Astrocyte (in vitro differentiated cells and primary cell): Measurements from ENCODE around the gene MMP14. TPM values are rescaled to one million over a fixed set of nuclear protein-coding genes. Genes with fewer than 3 reads are reported as not detected.

ENCODE experiments used
- DNase-seq: peaks from one replicate; pipeline ENCODE4 v3.0.0-alpha.2; 2010; ENCODE audit warnings: low read depth
- FAIRE-seq: peaks from 2 replicates; lab custom pipeline; 2011; peaks lifted over from hg19 to GRCh38; lab: Jason Lieb, UNC
- H2AFZ ChIP-seq: 2 replicates; pipeline ENCODE4 v1.6.0; 2012; ENCODE audit warnings: low read depth, low read length, inconsistent platforms
- H3K27ac ChIP-seq: 2 replicates; pipeline ENCODE4 v1.5.1; 2011; ENCODE audit warnings: low read depth, low read length, inconsistent platforms
- H3K27me3 ChIP-seq: 2 replicates; pipeline ENCODE4 v1.6.0; 2011; ENCODE audit warnings: low read length, inconsistent platforms; ENCODE audit not compliant: insufficient read depth
- H3K36me3 ChIP-seq: 2 replicates; pipeline ENCODE4 v1.5.1; 2011; ENCODE audit warnings: low read length, inconsistent platforms; ENCODE audit not compliant: insufficient read depth
- H3K4me1 ChIP-seq: 2 replicates; pipeline ENCODE4 v1.5.1; 2011; ENCODE audit warnings: low read length, inconsistent platforms; ENCODE audit not compliant: insufficient read depth
- H3K4me2 ChIP-seq: 2 replicates; pipeline ENCODE4 v1.6.0; 2012; ENCODE audit warnings: low read length, inconsistent platforms
- H3K4me3 ChIP-seq: 2 replicates; pipeline ENCODE4 v1.5.1; 2011; ENCODE audit warnings: low read depth, mild to moderate bottlenecking, low read length, inconsistent platforms; ENCODE audit not compliant: insufficient read depth
- H3K79me2 ChIP-seq: 2 replicates; pipeline ENCODE4 v1.6.0; 2012; ENCODE audit warnings: mild to moderate bottlenecking, low read length, inconsistent platforms; ENCODE audit not compliant: insufficient read depth
- H3K9ac ChIP-seq: 2 replicates; pipeline ENCODE4 v1.6.0; 2012; ENCODE audit warnings: mild to moderate bottlenecking, low read length, inconsistent platforms
- H3K9me3 ChIP-seq: 2 replicates; pipeline ENCODE4 v1.5.1; 2012; ENCODE audit warnings: low read depth, mild to moderate bottlenecking, low read length, inconsistent platforms; ENCODE audit not compliant: insufficient read depth
- H4K20me1 ChIP-seq: 2 replicates; pipeline ENCODE4 v1.6.0; 2012; ENCODE audit warnings: low read length, inconsistent platforms; ENCODE audit not compliant: insufficient read depth
- H3K27ac Mint-ChIP-seq: one replicate; pipeline ENCODE4 v1.8.0; 2021; ENCODE audit warnings: mild to moderate bottlenecking, mixed read lengths; ENCODE audit not compliant: unreplicated experiment
- H3K27me3 Mint-ChIP-seq: one replicate; pipeline ENCODE4 v1.8.0; 2021; ENCODE audit warnings: low read depth, mixed read lengths; ENCODE audit not compliant: unreplicated experiment
- H3K36me3 Mint-ChIP-seq: one replicate; pipeline ENCODE4 v1.8.0; 2021; ENCODE audit warnings: low read depth, mixed read lengths; ENCODE audit not compliant: unreplicated experiment
- H3K4me1 Mint-ChIP-seq: one replicate; pipeline ENCODE4 v1.8.0; 2021; ENCODE audit warnings: low read depth, mixed read lengths; ENCODE audit not compliant: unreplicated experiment
- H3K4me3 Mint-ChIP-seq: one replicate; pipeline ENCODE4 v1.8.0; 2021; ENCODE audit warnings: mild to moderate bottlenecking, moderate library complexity, mixed read lengths; ENCODE audit not compliant: unreplicated experiment
- H3K9me3 Mint-ChIP-seq: one replicate; pipeline ENCODE4 v1.8.0; 2021; ENCODE audit warnings: mild to moderate bottlenecking, mixed read lengths; ENCODE audit not compliant: unreplicated experiment
- EZH2 ChIP-seq: IDR thresholded peaks from 2 replicates; pipeline ENCODE4 v1.6.1; 2012; ENCODE audit warnings: mild to moderate bottlenecking, low read length, inconsistent platforms; ENCODE audit not compliant: insufficient read depth
- total RNA-seq: library from RNA; stranded (reverse); gene quantifications from 2 replicates; pipeline ENCODE4 v1.2.1, GENCODE V29; 2021
- TF ChIP-seq, protein P1 (sequence below): IDR thresholded peaks from 2 replicates; pipeline ENCODE4 v1.5.1; 2011; ENCODE audit warnings: low read depth, mild to moderate bottlenecking, inconsistent platforms, low read length, moderate library complexity; ENCODE audit not compliant: insufficient read depth

Gene MMP14
- total RNA-seq, 1 donor from 2014 or later: 911 TPM

DNA sequence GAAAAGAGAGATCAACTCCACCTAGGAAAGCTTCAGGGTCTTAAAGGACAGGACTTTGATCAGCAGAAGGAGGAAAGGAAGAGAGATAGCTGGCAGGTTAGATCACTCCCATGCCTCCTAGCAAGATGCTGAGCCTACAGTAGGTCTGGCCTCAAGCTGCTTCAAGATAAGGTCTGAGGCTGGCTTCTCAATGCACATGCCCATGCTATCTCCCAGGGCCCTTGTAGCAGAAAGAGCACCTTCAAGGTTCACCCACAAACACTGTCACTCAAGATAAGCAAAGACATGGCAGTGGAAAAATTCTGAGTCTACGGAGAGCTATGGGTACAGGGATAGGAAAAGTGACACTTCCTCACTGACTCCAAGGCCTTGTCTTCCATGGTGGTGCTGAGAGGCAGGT lies 61.0 kb downstream of the MMP14 start:
- H3K4me3 Mint-ChIP-seq: peak overlapping the region; percentile 27
- Histone ChIP-seq H4K20me1 (no peaks in the 10 kb centered on the region), H3K4me2 (no peak overlapping the region), H3K9ac (no peak overlapping the region), H3K4me1 (peaks cover 15% of the 10 kb centered on the region), H3K9me3 (no peaks in the 10 kb centered on the region), H3K36me3 (peaks cover 11% of the 10 kb centered on the region), H3K4me3 (no peak overlapping the region), H3K79me2 (no peaks in the 10 kb centered on the region), H2AFZ (no peak overlapping the region), H3K27ac (no peak overlapping the region), H3K27me3 (no peaks in the 10 kb centered on the region)
- no peaks in the 10 kb centered on the region for H3K9me3 Mint-ChIP-seq
- DNase-seq: no peak
- no peak for TF ChIP-seq EZH2
- TF ChIP-seq, protein P1, sequence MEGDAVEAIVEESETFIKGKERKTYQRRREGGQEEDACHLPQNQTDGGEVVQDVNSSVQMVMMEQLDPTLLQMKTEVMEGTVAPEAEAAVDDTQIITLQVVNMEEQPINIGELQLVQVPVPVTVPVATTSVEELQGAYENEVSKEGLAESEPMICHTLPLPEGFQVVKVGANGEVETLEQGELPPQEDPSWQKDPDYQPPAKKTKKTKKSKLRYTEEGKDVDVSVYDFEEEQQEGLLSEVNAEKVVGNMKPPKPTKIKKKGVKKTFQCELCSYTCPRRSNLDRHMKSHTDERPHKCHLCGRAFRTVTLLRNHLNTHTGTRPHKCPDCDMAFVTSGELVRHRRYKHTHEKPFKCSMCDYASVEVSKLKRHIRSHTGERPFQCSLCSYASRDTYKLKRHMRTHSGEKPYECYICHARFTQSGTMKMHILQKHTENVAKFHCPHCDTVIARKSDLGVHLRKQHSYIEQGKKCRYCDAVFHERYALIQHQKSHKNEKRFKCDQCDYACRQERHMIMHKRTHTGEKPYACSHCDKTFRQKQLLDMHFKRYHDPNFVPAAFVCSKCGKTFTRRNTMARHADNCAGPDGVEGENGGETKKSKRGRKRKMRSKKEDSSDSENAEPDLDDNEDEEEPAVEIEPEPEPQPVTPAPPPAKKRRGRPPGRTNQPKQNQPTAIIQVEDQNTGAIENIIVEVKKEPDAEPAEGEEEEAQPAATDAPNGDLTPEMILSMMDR: no peak
- H3K27me3 Mint-ChIP-seq: peaks cover under 1% of the 10 kb centered on the region
- no peak for FAIRE-seq
- H3K27ac Mint-ChIP-seq: peak overlapping the region; percentile 97
- peaks cover 31% of the 10 kb centered on the region for H3K4me1 Mint-ChIP-seq
- peaks cover 8% of the 10 kb centered on the region for H3K36me3 Mint-ChIP-seq

Other genes with a start within 250 kb of the MMP14 start
- 302 and 319 TPM in 2 replicates for gene DAD1, start 247.4 kb upstream of the MMP14 start, total RNA-seq
- 46.9 and 52.4 TPM in 2 replicates for gene ABHD4, start 238.3 kb upstream of the MMP14 start, total RNA-seq
- not detected in 2 replicates for gene OR6J1, start 192.2 kb upstream of the MMP14 start, total RNA-seq
- 81.2 and 82.8 TPM in 2 replicates for gene OXA1L, start 69.9 kb upstream of the MMP14 start, total RNA-seq
- 13.3 and 14.3 TPM in 2 replicates for gene SLC7A7, start 21.1 kb upstream of the MMP14 start, total RNA-seq
- 169 and 182 TPM in 2 replicates for gene MRPL52, start 6.7 kb upstream of the MMP14 start, total RNA-seq
- gene LRP10, start 35.2 kb downstream of the MMP14 start, total RNA-seq: 142 and 157 TPM in 2 replicates
- 0.48 and 0.79 TPM in 2 replicates for gene REM2, start 46.6 kb downstream of the MMP14 start, total RNA-seq
- 43.9 and 49.3 TPM in 2 replicates for gene RBM23, start 82.6 kb downstream of the MMP14 start, total RNA-seq
- 84.2 and 91.6 TPM in 2 replicates for gene PRMT5, start 92.8 kb downstream of the MMP14 start, total RNA-seq
- 6.6 and 10.4 TPM in 2 replicates for gene HAUS4, start 120.5 kb downstream of the MMP14 start, total RNA-seq
- 117 and 146 TPM in 2 replicates for gene AJUBA, start 146.0 kb downstream of the MMP14 start, total RNA-seq
- 3.6 and 3.8 TPM in 2 replicates for gene C14orf93, start 173.6 kb downstream of the MMP14 start, total RNA-seq
- gene PSMB5, start 198.3 kb downstream of the MMP14 start, total RNA-seq: 232 and 239 TPM in 2 replicates
- gene PSMB11, start 205.6 kb downstream of the MMP14 start, total RNA-seq: not detected in 2 replicates
- 17.4 and 22.2 TPM in 2 replicates for gene CDH24, start 220.9 kb downstream of the MMP14 start, total RNA-seq